NOMO-1 (cell line): Measurements from ENCODE around the gene FSD1.
"Not testable (repeated sequence)": the region's sequence is repeated elsewhere in the genome, so short reads cannot be mapped to it uniquely, and the experiment has no call there.

ENCODE experiments used
- DNase-seq, 2 experiments: peaks; one replicate each; lab custom pipeline; 2025; ENCODE audit not compliant: unreplicated experiment in 2 of 2; lab: John Stamatoyannopoulos, UW

The FSD1 gene

DNA sequence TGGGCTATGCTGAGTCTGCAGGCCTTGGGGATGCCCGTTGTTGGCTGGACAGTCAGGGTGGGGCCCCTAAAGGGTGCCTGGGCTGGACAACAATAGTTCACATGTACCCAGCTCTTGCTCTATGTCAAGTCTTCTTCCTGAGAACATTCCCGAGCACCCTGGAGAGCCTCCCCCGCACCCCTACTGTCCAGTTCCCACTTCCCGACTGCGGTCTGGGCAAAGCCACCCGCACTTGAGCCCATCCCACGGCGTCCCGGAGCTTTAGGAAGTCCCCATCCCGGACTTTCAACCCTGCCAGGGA, 37.9 kb downstream of the FSD1 start:
- DNase-seq: no peak

DNA sequence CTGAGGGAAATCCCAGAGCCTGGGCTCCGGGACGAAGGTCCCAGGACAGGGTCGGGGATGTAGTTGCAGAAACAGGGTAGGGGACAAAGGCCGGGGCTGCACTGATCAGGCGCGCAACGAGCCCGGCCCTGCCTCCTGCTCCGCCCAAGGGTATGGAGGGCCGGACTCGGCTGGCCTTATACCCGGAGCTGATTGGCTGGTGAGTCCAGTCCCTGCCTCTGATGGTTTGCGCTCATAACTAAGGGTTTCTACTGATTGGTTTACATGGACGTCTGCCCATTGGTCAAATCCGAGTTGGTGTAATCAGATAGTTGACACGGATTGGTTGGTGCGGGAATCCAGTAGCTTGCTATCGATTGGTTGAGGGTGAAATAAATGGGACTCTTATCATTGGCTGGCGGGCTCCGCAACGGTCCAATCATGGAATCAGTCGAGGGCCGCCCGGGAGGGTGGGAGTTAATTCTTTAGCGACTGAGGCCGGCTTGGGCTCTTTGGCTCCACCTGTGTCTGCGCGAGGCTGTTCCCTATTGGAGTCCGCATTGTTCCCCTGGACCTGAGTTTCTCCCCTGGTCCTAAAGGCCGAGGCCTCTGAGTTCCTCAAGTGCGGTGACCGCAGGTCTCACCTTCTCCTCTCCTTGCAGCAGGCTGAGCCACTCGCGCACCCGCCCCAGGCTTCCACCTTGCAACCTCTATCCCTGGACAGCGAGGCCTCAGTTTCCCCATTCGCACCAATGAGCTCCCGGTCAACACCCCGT, 38.4 kb downstream of the FSD1 start:
- peak; percentile 99 for DNase-seq

DNA sequence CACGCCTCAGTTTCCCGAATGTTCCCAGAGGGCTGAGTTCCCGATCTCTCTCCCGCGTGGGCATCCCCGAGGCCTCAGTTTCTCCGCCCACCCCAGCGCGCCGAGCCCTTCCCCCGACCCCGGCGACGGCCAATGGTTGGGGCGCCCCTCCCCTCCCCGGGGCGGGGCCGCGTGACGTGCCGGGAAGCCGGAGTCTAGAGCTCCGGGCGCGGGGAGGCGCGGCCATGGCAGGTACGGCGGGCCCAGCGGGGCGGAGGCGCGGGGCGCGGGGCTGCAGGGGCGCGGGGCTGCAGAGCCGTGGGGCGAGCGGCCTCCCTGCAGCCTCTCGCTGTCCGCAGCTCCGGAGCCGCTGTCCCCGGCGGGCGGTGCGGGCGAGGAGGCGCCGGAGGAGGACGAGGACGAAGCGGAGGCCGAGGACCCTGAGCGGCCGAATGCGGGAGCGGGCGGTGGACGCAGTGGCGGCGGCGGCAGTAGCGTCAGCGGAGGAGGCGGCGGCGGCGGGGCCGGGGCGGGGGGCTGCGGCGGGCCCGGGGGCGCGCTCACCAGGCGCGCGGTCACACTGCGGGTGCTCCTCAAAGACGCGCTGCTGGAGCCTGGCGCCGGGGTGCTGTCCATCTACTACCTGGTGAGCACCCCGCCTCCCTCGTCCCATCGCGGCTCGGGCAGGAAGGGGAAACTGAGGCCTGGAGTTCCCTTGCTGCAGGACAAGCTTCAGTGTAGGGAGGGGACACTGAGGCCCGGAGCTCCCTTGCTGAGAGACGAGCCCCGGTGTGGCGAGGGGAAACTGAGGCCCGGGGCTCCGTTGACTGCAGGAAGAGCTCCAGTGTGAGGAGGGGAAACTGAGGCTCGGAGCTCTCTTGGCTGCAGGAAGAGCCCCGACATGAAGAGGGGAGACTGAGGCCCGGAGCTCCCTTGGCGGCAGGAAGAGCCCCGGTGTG, 39.2 kb downstream of the FSD1 start, which contains the start of gene MPND:
Gene MPND (plus strand): TSS at position 193 of the 938 bp plus-strand sequence. CDS start 32 bp downstream, at position 225.
- peak; percentile 82 to 85 for DNase-seq

DNA sequence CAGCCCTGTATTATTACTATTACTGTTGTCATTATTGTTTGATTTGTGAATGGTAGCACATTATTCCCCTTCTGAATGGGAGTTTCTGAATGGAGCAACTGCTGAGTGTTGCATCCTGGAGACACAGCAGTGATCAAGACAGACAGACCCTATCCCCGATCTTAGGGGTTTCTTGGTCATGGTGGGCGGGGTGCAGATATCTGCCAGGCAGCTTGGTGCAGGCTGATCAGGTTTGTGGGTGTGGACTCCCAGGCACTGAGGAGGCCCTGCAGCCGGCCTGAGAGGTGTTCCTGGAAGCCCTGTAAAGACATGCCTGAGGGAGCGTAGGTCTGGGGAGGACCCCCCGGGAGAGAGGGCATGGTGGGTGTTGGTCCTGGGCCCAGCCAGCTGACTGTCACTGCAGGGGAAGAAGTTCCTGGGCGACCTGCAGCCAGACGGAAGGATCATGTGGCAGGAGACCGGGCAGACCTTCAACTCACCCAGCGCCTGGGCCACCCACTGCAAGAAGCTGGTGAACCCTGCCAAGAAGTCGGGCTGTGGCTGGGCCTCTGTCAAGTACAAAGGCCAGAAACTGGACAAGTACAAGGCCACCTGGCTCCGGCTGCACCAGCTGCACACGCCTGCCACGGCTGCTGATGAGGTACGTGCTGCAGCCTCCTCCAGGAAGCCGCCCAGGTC, 41.1 kb downstream of the FSD1 start:
- DNase-seq: no peak

DNA sequence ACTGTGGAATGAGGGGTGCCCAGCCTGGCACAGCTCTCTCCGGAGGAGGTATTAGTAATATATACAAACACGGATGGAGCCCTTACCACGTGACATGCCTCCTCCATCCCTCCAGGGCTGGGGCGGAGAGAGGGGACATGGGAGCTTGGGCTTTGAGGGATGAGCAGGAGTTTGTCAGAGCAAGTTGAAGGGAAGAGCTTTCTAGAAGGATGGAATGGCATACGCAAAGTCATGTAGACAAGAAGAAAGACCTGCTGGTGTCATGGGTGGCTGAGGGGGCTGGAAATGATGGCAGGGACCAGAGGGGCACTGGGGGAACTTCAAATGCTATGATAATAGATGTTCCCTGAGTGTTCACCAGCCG, 41.6 kb downstream of the FSD1 start:
- no peak for DNase-seq

DNA sequence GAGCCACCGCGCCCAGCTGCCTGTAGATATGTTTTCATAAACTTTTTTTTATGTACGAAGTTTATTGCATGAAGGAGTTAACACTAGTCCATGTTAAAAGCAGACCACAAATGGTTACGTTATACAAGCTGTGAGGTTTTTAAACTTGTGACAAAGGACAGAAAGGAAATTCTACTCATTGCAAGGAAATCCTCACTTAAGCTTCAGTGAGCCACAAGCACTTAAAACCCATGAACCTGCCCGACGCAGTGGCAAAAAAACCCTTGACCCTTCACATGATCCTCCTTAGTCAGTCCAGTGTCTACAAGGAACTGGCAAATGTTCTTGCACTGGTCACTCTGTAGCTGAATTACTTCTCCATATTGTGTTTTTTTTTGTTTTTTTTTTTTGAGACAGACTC, 43.1 kb downstream of the FSD1 start:
- DNase-seq: no peak

DNA sequence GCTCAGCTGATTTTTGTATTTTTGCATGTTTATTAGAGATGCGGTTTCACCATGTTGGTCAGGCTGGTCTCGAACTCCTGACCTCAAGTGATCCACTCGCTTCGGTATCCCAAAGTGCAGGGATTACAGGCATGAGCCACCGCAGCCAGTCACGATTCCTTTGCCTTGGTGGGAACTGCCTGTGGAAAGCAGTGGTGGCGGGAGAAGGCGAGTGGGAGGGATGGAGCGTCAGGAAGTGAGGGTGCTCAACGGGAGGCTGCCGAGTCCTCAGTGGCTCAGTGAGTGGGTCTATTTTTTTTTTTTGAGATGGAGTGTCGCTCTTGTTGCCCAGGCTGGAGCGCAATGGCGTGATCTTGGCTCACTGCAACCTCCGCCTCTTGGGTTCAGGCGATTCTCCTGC, 44.8 kb downstream of the FSD1 start:
- DNase-seq: not testable (repeated sequence)

DNA sequence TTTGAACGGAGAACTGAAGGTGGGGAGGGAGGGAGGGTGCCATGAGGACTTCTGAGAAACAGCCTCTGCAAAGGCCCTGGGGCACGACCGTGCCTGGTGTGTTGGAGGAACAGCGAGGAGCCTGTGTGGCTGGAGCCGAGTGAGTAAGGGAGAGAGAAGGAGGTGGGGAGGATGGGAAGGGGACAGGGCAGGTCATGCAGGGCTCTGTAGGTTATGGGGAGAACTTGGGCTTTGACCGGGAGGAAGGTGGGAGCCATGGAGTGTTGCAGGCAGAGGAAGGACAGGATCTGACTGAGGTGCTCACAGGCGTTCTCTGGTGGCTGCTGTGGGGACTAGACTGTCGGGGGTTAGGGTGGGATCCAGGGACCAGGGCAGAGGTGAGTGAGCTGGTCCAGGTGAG, 45.7 kb downstream of the FSD1 start:
- DNase-seq: no peak

DNA sequence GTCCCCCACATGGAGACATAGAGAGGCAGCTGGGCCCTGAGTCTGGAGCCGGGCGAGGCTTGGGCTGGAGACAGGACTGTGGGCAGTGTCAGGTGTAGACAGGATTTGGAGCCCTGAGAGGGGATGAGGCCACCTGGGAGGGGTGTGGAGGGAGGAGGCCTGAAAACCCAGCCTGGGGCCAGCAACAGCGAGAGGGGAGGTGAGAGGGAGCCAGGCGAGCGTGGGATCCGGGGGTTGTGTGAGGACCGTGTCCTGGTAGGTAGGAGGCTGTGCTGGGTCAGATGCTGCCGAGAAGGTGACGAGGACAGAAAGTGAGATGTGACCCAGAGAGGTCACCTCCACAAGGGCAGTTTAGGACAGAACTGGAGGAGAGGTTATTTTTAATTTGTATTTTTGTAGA, 46.3 kb downstream of the FSD1 start:
- DNase-seq: no peak

DNA sequence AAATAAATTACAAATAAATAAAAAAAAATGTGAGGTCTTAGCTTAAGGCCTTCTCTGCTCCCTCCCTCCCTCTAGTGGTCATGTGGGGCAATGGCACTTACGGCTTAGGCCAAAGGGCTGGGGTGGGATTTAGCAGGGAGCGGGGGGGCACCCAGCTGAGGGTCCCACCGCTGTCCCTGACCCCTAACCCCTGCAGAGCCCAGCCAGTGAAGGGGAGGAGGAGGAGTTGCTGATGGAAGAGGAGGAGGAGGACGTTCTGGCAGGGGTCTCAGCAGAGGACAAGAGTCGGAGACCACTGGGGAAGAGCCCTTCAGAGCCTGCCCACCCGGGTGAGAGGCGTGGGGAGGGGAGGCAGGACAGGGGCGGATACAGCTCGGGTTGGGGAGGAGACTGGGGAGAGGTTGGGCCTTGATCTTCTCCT, 48.3 kb downstream of the FSD1 start:
- DNase-seq: peak; percentile 25 to 44

DNA sequence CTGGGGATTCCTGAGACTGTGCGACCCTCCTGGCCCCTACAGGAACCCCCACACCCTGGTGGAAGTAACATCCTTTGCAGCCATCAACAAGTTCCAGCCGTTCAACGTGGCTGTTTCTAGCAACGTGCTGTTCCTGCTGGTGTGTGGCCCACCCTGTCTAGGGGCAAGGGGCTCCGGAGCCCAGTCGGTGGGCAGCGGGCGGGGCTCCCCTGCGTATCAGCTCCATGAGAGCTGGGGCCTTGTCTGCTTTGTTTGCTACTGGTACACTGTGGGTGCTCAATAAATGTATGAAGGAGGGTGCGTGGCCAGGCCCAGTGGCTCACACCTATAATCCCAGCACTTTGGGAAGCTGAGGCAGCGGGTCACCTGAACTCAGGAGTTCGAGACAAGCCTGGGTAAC, 49.9 kb downstream of the FSD1 start:
- no peak for DNase-seq

DNA sequence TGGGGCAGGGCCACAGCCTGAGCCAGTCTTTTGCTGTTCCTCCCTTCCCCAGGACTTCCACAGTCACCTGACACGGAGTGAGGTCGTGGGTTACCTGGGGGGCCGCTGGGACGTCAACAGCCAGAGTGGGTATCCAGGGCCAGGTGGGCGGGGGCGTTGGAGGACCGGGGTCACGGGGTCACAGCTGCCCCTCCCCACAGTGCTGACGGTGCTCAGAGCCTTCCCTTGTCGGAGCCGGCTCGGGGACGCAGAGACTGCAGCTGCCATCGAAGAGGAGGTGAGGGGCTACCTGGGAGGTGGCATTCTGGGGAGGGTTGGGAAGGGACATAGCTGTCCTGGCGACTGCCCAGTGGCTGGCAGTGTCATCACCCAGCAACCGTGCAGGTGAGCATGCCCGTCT, 50.5 kb downstream of the FSD1 start:
- DNase-seq: no peak

DNA sequence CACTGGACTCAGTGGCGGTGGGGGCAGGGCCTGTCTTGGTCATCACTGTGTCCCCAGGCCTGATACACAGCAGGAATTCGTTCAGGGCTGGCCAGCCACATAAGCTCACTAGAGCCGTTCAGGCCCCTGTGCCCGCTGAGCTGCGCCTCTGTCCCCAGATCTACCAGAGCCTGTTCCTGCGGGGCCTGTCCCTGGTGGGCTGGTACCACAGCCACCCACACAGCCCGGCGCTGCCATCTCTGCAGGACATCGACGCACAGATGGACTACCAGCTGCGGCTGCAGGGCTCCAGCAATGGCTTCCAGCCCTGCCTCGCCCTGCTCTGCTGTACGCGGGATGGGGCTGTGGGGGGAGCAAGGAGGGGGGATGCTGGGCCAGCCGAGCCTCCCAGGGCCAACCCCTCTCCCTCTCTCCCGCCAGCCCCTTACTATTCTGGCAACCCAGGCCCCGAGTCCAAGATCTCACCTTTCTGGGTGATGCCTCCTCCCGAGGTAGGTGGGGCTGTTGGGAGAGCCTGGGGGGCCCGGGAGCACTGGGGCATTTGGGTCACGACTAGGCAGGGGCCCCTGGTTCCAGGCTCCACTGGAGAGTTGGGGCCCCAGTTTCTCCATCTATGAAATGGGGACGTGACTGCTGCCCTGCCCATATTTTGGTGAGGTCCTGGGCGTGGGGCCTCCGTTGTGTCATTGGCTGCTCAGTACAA, 52.8 kb downstream of the FSD1 start:
- DNase-seq: no peak

DNA sequence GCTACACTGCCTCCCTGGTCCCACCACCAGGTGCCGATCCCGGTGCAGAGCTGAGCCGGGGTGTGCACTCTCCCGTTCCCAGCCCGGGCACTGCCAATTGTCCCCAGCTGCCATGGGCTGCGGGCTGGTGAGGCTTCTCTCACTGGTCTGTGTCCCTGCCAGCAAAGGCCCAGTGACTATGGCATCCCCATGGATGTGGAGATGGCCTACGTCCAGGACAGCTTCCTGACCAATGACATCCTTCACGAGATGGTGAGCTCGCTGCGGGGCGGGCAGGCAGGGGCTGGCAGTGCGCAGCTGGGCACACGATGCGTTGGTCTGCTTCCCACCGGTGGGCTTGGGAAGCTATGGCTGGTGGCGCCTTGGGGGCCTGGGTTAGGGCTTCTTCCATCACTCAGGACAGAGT, 53.5 kb downstream of the FSD1 start:
- no peak for DNase-seq

DNA sequence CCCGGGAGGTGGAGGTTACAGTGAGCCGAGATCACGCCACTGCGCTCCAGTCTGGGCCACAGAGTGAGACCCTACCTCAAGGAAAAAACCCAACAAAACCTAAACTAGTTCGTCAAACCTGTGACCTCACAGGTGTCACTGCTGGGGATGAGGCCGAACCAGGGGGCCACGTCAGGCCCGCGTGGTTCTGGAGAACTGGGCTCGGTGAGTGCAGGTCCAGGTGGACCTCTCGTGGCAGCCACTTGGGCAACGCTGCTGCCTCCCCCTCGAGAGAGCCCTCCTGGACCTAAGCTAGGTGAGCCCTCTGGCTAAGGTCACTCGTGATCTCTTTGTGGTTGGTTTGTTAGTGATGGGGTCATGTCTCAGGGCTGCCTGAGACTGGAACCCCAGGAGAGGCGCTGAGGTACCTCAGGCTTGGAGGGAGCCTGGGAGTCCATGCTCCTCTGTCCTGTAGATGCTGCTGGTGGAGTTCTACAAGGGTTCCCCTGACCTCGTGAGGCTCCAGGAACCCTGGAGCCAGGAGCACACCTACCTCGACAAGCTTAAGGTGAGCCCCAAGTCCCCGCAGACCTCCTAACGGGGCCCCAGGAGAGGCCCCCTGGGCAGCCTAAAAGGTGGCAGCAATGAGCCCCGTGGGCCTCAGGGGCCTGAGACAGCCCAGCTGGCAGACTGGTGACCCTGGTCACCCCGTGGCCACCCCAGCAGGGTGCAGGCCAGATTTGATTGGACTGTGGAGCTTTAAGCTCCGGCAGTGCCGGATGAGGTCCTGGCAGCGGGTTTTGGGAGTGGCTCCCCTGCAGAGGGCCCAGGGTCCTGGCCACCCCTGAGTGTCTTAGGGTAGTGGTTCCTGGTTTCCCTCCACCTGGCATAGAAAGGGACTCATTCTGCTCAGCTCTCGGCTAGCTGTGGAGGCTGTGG, 54.6 kb downstream of the FSD1 start:
- no peak for DNase-seq

DNA sequence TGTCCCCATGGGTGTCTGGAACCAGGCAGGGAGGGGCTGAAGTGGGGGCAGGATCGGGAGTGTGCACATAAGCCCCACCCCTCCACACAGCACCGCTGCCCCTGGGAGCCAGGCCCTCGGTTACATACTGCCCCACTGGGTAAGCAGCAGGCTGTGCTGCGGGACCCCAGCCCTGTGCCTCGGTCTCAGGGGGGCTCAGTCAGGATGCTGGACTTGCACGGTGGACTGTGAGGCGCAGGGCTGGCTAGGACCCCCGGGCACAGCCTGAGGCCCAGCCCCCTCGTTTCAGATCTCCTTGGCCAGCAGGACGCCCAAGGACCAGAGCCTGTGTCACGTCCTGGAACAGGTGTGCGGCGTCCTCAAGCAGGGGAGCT, 55.2 kb downstream of the FSD1 start:
- no peak for DNase-seq

DNA sequence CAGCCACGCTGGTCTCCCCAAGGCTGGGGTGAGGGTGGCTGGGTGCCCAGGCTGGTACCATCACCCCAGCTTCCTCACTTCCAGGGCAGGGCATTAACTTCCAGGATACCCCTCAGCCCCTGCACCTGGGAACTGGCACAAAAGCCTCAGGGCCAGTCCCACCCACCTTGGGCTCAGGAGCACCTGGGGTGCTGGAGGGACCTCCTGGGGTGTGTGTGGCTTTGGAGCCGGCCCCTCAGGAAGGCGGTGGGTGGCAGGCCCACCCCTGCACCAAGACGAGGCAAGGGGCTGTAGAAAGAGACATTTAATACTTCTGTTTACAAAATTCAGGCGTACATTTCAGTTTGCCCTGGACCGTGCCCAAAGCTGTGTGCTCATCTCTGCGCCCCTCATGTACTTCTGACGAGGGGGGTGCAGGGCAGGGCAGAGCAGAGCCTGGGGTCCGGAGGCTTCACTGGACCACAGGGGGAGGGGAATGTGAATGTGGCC, 55.7 kb downstream of the FSD1 start:
- no peak for DNase-seq

DNA sequence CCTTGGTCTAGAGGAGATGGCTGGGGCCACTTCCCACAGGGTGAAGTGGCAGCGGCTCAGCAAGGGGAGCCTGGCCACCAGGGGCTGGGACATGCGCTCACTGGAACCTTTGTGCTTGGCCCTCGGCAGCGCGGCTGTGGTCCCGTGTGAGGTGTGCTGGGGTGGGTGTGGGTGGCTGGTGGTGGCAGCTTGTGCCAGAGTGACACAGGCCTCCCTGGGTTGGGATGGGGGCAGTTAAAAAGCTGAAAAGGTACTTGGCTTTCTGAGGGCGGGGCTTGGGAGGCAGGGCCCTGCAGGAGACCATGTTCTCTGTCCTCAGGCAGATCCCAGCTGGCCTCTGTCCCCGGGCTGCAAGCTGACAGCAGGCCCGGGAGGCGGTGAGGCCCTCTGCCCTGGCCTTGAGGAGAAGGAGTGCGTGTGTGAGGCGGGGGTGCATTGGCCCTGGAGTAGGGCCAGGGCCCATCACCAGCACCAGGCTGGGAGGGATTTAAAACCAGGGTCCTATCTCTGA, 56.3 kb downstream of the FSD1 start:
- DNase-seq: no peak

DNA sequence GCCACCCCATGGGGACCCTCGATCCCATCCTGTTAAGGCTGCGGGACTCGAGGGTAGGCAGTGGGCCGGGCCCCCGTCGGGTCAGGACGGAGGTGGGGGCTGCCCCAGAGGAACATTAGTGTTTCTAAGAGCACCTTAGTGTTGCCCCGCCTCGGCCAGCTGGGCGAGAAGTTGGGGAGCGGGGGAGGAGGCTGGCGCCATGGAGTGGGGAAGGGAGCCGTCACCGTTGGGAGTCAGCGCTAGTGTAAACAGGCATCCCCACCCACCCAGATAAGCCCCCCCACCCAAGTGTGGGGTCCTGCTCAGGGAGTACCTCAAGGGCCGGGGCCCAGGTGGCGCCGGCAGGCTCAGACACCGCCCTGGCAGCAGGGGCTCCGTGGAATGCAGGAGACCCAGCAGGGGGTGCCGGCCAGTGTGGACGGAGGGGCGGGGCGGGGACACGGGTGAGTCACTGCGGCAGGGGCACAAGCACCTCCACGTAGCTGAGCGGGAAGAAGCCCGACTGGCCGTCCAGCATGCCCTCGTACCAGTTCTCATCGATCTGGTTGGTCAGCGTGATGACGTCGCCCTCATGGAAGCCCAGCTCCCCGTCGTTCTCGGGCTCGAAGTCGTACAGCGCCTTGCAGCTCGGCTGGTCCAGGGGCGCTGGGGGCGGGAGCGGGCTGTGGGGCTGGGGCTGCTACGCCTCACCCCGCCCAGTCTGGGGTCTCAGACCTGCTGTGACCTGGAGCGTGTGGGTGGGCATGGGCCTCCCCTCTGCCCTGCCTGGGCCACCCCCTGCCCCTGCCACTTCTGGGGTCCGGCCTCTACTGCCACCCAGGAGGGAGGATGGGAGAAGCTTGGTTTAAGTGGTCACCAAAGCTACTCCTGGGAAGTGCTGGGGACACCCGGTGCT, 57.0 kb downstream of the FSD1 start:
- no peak for DNase-seq
